Measurements from ENCODE around the gene PALM. TPM values are rescaled to one million over a fixed set of nuclear protein-coding genes. Genes with fewer than 3 reads are reported as not detected.
"Not testable (repeated sequence)": the region's sequence is repeated elsewhere in the genome, so short reads cannot be mapped to it uniquely, and the experiment has no call there.

Gene PALM
- total and polyA plus RNA-seq, 7 experiments from 2014 or later = 1.0 TPM; not detected in 6

GRCh38 chr19:723247-723646, 14.5 kb downstream of the PALM start:
- Histone ChIP-seq H3K9me3 (ENCODE audit: control insufficient read depth in 2 of 3, low read length in 3 of 3) (no peaks in the 10 kb centered on the region), H3K27ac (ENCODE audit: low read depth, low read length) (no peak overlapping the region), H3K36me3 (ENCODE audit: control insufficient read depth in 2 of 3, insufficient read depth in 3 of 3, low read length in 3 of 3) (no peaks in the 10 kb centered on the region), H3K4me3 (ENCODE audit: low read length) (no peak overlapping the region), H3K4me1 (ENCODE audit: control insufficient read depth in 2 of 2, insufficient read depth in 2 of 2, low read length in 2 of 2) (no peaks in the 10 kb centered on the region), H3K27me3 (ENCODE audit: control insufficient read depth in 2 of 2, insufficient read depth in 2 of 2, low read length in 2 of 2) (no peaks in the 10 kb centered on the region)
- ChIA-PET POLR2A (no interaction called here), CTCF (no interaction called here)
- Mint-ChIP-seq H3K36me3 (no peaks in the 10 kb centered on the region), H3K4me1 (peaks cover 0 to 2% (median 0%) of the 10 kb centered on the region in 7 donors), H3K27me3 (peaks cover 4 to 19% (median 5%) of the 10 kb centered on the region in 5 donors), H3K27ac (no peak overlapping the region), H3K4me3 (no peak overlapping the region), H3K9me3 (no peaks in the 10 kb centered on the region)
- intact Hi-C loops (cut with micrococcal nuclease) = no loop called here
- DNase-seq (no peak), ATAC-seq (no peak)

GRCh38 chr19:723714-724113, 15.0 kb downstream of the PALM start:
- ATAC-seq (no peak), DNase-seq (no peak)
- Histone ChIP-seq H3K36me3 (ENCODE audit: control insufficient read depth in 2 of 3, insufficient read depth in 3 of 3, low read length in 3 of 3) (no peaks in the 10 kb centered on the region), H3K27me3 (ENCODE audit: control insufficient read depth in 2 of 2, insufficient read depth in 2 of 2, low read length in 2 of 2) (no peaks in the 10 kb centered on the region), H3K4me3 (ENCODE audit: low read length) (no peak overlapping the region), H3K4me1 (ENCODE audit: control insufficient read depth in 2 of 2, insufficient read depth in 2 of 2, low read length in 2 of 2) (no peaks in the 10 kb centered on the region), H3K9me3 (ENCODE audit: control insufficient read depth in 2 of 3, low read length in 3 of 3) (no peaks in the 10 kb centered on the region), H3K27ac (ENCODE audit: low read depth, low read length) (no peak overlapping the region)
- H3K36me3 Mint-ChIP-seq = no peaks in the 10 kb centered on the region
- peaks cover 0 to 16% (median 5%) of the 10 kb centered on the region in 5 donors for H3K27me3 Mint-ChIP-seq
- CTCF ChIA-PET = no interaction called here
- POLR2A ChIA-PET = no interaction called here
- H3K4me3 Mint-ChIP-seq = no peak overlapping the region
- H3K27ac Mint-ChIP-seq = no peak overlapping the region
- intact Hi-C loops (cut with micrococcal nuclease) = no loop called here
- no peaks in the 10 kb centered on the region for H3K9me3 Mint-ChIP-seq
- peaks cover 0 to 2% (median 0%) of the 10 kb centered on the region in 7 donors for H3K4me1 Mint-ChIP-seq

- CTCF ChIA-PET = no interaction called here
- Mint-ChIP-seq H3K4me1 (peaks cover 0 to 2% (median 0%) of the 10 kb centered on the region in 7 donors), H3K36me3 (no peaks in the 10 kb centered on the region), H3K27ac (no peak overlapping the region), H3K4me3 (no peak overlapping the region), H3K27me3 (peaks cover 0 to 11% (median 5%) of the 10 kb centered on the region in 5 donors), H3K9me3 (no peaks in the 10 kb centered on the region)
- no peak overlapping the region for H3K4me3 ChIP-seq (ENCODE audit: low read length)
- POLR2A ChIA-PET = no interaction called here
- intact Hi-C loops (cut with micrococcal nuclease) = no loop called here
- no peak for DNase-seq
- no peak for ATAC-seq
- no peaks in the 10 kb centered on the region for H3K36me3 ChIP-seq (ENCODE audit: control insufficient read depth in 2 of 3, insufficient read depth in 3 of 3, low read length in 3 of 3)
- no peaks in the 10 kb centered on the region for H3K27me3 ChIP-seq (ENCODE audit: control insufficient read depth in 2 of 2, insufficient read depth in 2 of 2, low read length in 2 of 2)
- H3K27ac ChIP-seq (ENCODE audit: low read depth, low read length) = no peak overlapping the region
- no peaks in the 10 kb centered on the region for H3K9me3 ChIP-seq (ENCODE audit: control insufficient read depth in 2 of 3, low read length in 3 of 3)
- no peaks in the 10 kb centered on the region for H3K4me1 ChIP-seq (ENCODE audit: control insufficient read depth in 2 of 2, insufficient read depth in 2 of 2, low read length in 2 of 2)
Observed at GRCh38 chr19:725461-726089, 16.8 kb downstream of the PALM start.

- H3K36me3 ChIP-seq (ENCODE audit: control insufficient read depth in 2 of 3, insufficient read depth in 3 of 3, low read length in 3 of 3) = no peaks in the 10 kb centered on the region
- Mint-ChIP-seq H3K27me3 (peaks cover 0 to 10% (median 0%) of the 10 kb centered on the region in 5 donors), H3K4me3 (no peak overlapping the region), H3K9me3 (no peaks in the 10 kb centered on the region), H3K4me1 (no peaks in the 10 kb centered on the region), H3K36me3 (no peaks in the 10 kb centered on the region), H3K27ac (no peak overlapping the region)
- no peaks in the 10 kb centered on the region for H3K9me3 ChIP-seq (ENCODE audit: control insufficient read depth in 2 of 3, low read length in 3 of 3)
- ChIA-PET POLR2A (no interaction called here), CTCF (no interaction called here)
- H3K4me3 ChIP-seq (ENCODE audit: low read length) = no peak overlapping the region
- no peak overlapping the region for H3K27ac ChIP-seq (ENCODE audit: low read depth, low read length)
- intact Hi-C loops (cut with micrococcal nuclease) = no loop called here
- ATAC-seq (no peak), DNase-seq (no peak)
- H3K27me3 ChIP-seq (ENCODE audit: control insufficient read depth in 2 of 2, insufficient read depth in 2 of 2, low read length in 2 of 2) = no peaks in the 10 kb centered on the region
- no peaks in the 10 kb centered on the region for H3K4me1 ChIP-seq (ENCODE audit: control insufficient read depth in 2 of 2, insufficient read depth in 2 of 2, low read length in 2 of 2)
Observed at GRCh38 chr19:726993-727956, 18.5 kb downstream of the PALM start.

- Histone ChIP-seq H3K36me3 (ENCODE audit: control insufficient read depth in 2 of 3, insufficient read depth in 3 of 3, low read length in 3 of 3) (no peaks in the 10 kb centered on the region), H3K4me3 (ENCODE audit: low read length) (no peak overlapping the region), H3K27ac (ENCODE audit: low read depth, low read length) (no peak overlapping the region), H3K27me3 (ENCODE audit: control insufficient read depth in 2 of 2, insufficient read depth in 2 of 2, low read length in 2 of 2) (no peaks in the 10 kb centered on the region), H3K4me1 (ENCODE audit: control insufficient read depth in 2 of 2, insufficient read depth in 2 of 2, low read length in 2 of 2) (no peaks in the 10 kb centered on the region), H3K9me3 (ENCODE audit: control insufficient read depth in 2 of 3, low read length in 3 of 3) (no peaks in the 10 kb centered on the region)
- Mint-ChIP-seq H3K4me1 (peaks cover 0 to 2% (median 0%) of the 10 kb centered on the region in 7 donors), H3K36me3 (no peaks in the 10 kb centered on the region), H3K4me3 (no peak overlapping the region), H3K9me3 (no peaks in the 10 kb centered on the region), H3K27ac (no peak overlapping the region), H3K27me3 (peaks cover 0 to 7% (median 0%) of the 10 kb centered on the region in 5 donors)
- ChIA-PET POLR2A (no interaction called here), CTCF (no interaction called here)
- DNase-seq = no peak
- intact Hi-C loops (cut with micrococcal nuclease) = no loop called here
- no peak for ATAC-seq
Observed at GRCh38 chr19:728011-728410, 19.3 kb downstream of the PALM start.

GRCh38 chr19:729564-729963, 20.8 kb downstream of the PALM start:
- H3K9me3 Mint-ChIP-seq; H3K27me3 Mint-ChIP-seq; H3K36me3 Mint-ChIP-seq; intact Hi-C loops (cut with micrococcal nuclease); POLR2A ChIA-PET; ATAC-seq; H3K9me3 ChIP-seq (ENCODE audit: control insufficient read depth in 2 of 3, low read length in 3 of 3); H3K4me1 ChIP-seq (ENCODE audit: control insufficient read depth in 2 of 2, insufficient read depth in 2 of 2, low read length in 2 of 2); H3K27ac ChIP-seq (ENCODE audit: low read depth, low read length); H3K4me3 ChIP-seq (ENCODE audit: low read length); H3K36me3 ChIP-seq (ENCODE audit: control insufficient read depth in 2 of 3, insufficient read depth in 3 of 3, low read length in 3 of 3); DNase-seq; H3K4me3 Mint-ChIP-seq; H3K27ac Mint-ChIP-seq; H3K27me3 ChIP-seq (ENCODE audit: control insufficient read depth in 2 of 2, insufficient read depth in 2 of 2, low read length in 2 of 2); H3K4me1 Mint-ChIP-seq; CTCF ChIA-PET: not testable (repeated sequence)

All from naive thymus-derived CD4-positive, alpha-beta T cell (primary cell).